ENCODE results near the gene GPATCH3. TPM values are rescaled to one million over a fixed set of nuclear protein-coding genes. Genes with fewer than 3 reads are reported as not detected.

Gene GPATCH3
- total RNA-seq, 1 experiment from 2014 or later = 14.8 TPM

GRCh38 chr1:26888231-26888630, 12.0 kb downstream of the GPATCH3 start:
- no peak overlapping the region for H2AFZ ChIP-seq (ENCODE audit: low read depth, low read length, poor library complexity, severe bottlenecking)
- TF ChIP-seq JUND (IDR thresholded peaks at IDR 0.05) (no peak), CBX3 (IDR thresholded peaks at IDR 0.05; ENCODE audit: low read depth) (no peak), SIN3A (IDR thresholded peaks at IDR 0.05; ENCODE audit: low read depth) (no peak), EZH2 (IDR thresholded peaks at IDR 0.05) (no peak), YY1 (IDR thresholded peaks at IDR 0.05; ENCODE audit: extremely low read depth, insufficient replicate concordance, low read depth, low read length) (no peak), POLR2AphosphoS5 (IDR thresholded peaks at IDR 0.05; ENCODE audit: low read depth, low read length) (no peak), ELF1 (IDR thresholded peaks at IDR 0.05; ENCODE audit: borderline replicate concordance, low read depth) (no peak), FOSL1 (IDR thresholded peaks at IDR 0.05; ENCODE audit: low read depth) (no peak), ZFX (IDR thresholded peaks at IDR 0.05) (no peak), ZBTB33 (IDR thresholded peaks at IDR 0.05; ENCODE audit: extremely low read depth, insufficient replicate concordance, low read length) (no peak), SP1 (IDR thresholded peaks at IDR 0.05; ENCODE audit: low read depth) (no peak), CTCF (IDR thresholded peaks at IDR 0.05 in 2 of 3, conservative IDR thresholded peaks at IDR 0.05 in 1 of 3; ENCODE audit: borderline replicate concordance in 1 of 3, insufficient read depth in 1 of 3, low read depth in 2 of 3, low read length in 2 of 3) (no peak), ZNF274 (IDR thresholded peaks at IDR 0.05; ENCODE audit: low read depth, low read length) (no peak), CEBPB (IDR thresholded peaks at IDR 0.05; ENCODE audit: low read depth) (no peak), SRF (IDR thresholded peaks at IDR 0.05; ENCODE audit: low read depth) (no peak), TCF7L2 (IDR thresholded peaks at IDR 0.05; ENCODE audit: borderline replicate concordance, extremely low read depth, insufficient read depth, insufficient read length) (no peak), RAD21 (IDR thresholded peaks at IDR 0.05; ENCODE audit: low read depth) (no peak), EGR1 (IDR thresholded peaks at IDR 0.05; ENCODE audit: low read depth) (no peak)
- TF ChIP-seq, protein P1, sequence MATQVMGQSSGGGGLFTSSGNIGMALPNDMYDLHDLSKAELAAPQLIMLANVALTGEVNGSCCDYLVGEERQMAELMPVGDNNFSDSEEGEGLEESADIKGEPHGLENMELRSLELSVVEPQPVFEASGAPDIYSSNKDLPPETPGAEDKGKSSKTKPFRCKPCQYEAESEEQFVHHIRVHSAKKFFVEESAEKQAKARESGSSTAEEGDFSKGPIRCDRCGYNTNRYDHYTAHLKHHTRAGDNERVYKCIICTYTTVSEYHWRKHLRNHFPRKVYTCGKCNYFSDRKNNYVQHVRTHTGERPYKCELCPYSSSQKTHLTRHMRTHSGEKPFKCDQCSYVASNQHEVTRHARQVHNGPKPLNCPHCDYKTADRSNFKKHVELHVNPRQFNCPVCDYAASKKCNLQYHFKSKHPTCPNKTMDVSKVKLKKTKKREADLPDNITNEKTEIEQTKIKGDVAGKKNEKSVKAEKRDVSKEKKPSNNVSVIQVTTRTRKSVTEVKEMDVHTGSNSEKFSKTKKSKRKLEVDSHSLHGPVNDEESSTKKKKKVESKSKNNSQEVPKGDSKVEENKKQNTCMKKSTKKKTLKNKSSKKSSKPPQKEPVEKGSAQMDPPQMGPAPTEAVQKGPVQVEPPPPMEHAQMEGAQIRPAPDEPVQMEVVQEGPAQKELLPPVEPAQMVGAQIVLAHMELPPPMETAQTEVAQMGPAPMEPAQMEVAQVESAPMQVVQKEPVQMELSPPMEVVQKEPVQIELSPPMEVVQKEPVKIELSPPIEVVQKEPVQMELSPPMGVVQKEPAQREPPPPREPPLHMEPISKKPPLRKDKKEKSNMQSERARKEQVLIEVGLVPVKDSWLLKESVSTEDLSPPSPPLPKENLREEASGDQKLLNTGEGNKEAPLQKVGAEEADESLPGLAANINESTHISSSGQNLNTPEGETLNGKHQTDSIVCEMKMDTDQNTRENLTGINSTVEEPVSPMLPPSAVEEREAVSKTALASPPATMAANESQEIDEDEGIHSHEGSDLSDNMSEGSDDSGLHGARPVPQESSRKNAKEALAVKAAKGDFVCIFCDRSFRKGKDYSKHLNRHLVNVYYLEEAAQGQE (IDR thresholded peaks at IDR 0.05; ENCODE audit: low read depth) = no peak
- no peak overlapping the region for H3K4me3 ChIP-seq (replicated peaks in 1 of 2; ENCODE audit: low read depth in 1 of 2, low read length in 2 of 2)
- no TSS peak for BruUV-seq (replicated peaks)
- H4K20me1 ChIP-seq (ENCODE audit: insufficient read depth) = peaks cover 2% of the 10 kb centered on the region; the same call in 1 of the 2 replicates
- intact Hi-C loops (cut with micrococcal nuclease) = no loop called here
- H3K9me2 ChIP-seq (ENCODE audit: insufficient read depth) = no peaks in the 10 kb centered on the region
- ChIA-PET CTCF (interaction anchor here (0.7 to 1.1 kb wide), 2 partner anchors 9 to 286 kb away, joined by 3 read pairs; no protein-coding TSS in a partner anchor), RAD21 (ENCODE audit: low non-redundant PET in 1 of 2, low total read pairs in 2 of 2, uncharacterized antibody in 2 of 2, unreplicated experiment in 2 of 2) (no interaction called here), POLR2A (interaction anchor here (1.5 kb wide), 1 partner anchor 12 kb away, joined by 6 read pairs; the partner anchor contains the start of gene GPATCH3)
- no peak overlapping the region for H3K4me2 ChIP-seq (ENCODE audit: low read length)
- no peak overlapping the region for H3K9ac ChIP-seq (ENCODE audit: low read length)
- H3K36me3 ChIP-seq (ENCODE audit: control insufficient read depth in 1 of 2, insufficient read depth in 2 of 2, low read length in 2 of 2) = peaks cover 34 to 52% of the 10 kb centered on the region in 2 experiments
- no peaks in the 10 kb centered on the region for H3K27me3 ChIP-seq (ENCODE audit: insufficient read depth, low read length)
- H3K79me2 ChIP-seq (ENCODE audit: insufficient read depth, low read length) = peaks cover 43% of the 10 kb centered on the region
- H3K27ac ChIP-seq (ENCODE audit: low read depth, low read length) = no peak overlapping the region
- H3K4me1 ChIP-seq (ENCODE audit: control insufficient read depth in 1 of 2, insufficient read depth in 2 of 2, low read length in 2 of 2) = peaks cover 4 to 19% of the 10 kb centered on the region in 2 experiments; a peak in 3 of 4 replicates
- DNase-seq (ENCODE audit: low read depth, low spot score) (no peak), ATAC-seq (no peak)
- H3K9me3 ChIP-seq (ENCODE audit: control insufficient read depth in 1 of 2, insufficient read depth in 1 of 2, low read depth in 1 of 2, low read length in 2 of 2) = no peaks in the 10 kb centered on the region

Measured in HCT116 (cell line).